SHP77 treated with DMSO at 0.1 percent for 48 hours (cell line): ENCODE data around the gene GABRB1.

ENCODE experiments used
- DNase-seq: peaks from one replicate; lab custom pipeline; 2025; lab: John Stamatoyannopoulos, UW

Gene GABRB1

GRCh38 chr4:47031011-47031678 lies at the start of gene GABRB1:
GABRB1 (plus strand) TSS chr4:47031567.
- no peak for DNase-seq

GRCh38 chr4:46984781-46985180 lies 46.6 kb upstream of the GABRB1 start:
- DNase-seq: no peak

DNA sequence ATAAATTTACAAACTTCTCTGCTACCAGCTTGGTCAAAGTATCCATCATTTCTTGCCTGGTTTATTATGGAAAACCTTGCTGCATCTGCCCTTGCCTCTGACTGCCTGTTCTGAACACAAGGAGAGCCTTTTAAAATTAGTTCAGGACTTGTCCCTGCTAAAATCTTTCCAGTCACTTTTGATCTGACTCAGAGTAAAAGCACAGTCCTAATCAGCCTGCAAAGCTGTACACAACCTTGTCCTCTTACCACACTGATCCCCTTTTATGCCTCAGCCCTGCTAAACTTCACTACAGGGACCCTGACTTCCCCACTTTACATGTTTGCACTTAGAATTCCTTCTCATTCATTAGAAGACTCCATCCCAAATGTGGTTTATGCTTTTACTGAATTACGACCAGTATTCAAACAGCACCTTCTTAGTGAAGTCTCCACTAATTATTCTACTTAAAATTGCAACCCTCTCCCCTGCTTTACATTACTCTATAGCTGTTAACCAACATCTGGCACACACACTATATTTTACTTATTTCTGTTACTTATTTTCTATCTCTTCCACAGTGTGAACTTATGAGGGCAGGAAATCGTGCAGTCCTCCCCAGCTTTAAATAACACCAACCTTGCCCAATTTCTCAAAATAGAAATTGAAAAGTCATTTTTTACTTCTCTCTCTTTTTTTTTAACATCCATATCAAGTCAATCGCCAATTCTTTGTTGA lies 44.3 kb upstream of the GABRB1 start:
- DNase-seq: no peak

DNA sequence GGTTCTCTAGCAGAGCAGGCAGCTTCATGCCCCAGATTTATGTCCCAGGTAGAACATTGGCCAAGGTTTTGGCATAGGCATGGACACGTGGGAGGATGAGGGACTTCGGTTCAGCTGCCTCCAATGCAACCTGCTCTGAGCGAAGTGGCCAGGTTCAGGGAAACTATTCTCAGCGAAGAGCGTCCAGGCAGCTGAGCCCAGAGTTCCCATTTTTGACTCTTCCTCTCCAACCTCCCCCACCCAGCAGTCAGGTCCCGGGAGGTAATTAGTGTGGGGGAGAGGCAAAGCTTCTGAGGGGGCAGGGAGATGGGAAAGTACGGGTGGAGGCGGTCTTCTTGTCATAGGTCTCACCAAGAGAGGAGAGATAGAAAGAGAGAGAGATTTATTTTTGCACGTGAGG lies 39.0 kb upstream of the GABRB1 start:
- no peak for DNase-seq

DNA sequence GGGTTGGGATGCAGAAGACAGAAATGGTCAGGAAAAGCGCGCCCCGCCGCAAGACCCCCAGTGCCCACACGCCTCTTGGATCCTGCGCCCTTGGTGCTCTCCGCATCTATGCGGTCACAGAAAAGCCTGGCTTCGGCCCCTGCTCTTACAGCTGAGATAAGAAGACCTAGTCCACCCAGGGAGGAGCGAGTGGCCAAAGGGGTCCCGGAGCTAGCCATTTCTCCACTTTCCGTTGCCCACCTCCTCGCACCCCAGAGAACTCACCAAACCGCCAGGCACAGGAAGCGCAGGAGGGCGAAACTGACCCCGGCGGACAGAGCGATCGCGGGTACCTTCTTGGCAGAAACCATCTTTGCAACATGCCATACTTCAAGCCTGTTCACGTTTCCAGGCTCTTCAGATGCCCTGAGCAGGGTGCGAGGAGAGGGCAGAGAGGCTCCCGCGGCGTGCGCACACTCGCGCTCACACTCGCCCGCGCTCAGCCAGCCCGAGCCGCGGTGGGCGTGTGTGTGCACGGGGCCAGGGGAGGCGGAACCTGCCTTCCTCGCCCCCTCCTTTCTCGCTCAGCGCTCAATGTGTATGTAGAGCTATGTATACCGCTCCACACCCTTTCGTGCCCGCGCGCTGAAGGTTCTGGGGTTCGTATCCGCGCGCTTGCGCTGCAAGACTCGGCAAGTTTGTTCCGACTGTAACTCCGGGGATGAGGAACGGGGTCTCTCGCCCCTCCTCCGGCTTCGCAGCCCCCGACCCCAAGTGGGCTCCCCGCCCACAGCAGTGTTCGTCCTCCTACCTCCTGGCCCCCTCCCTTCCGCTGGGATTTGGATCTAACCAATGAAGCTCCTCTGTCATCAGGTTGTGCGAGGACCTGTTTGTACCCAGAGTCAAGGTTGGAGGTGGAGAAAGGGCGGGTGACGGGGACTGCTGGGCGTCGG lies 38.0 kb upstream of the GABRB1 start, which contains the start of gene GABRA4:
Gene GABRA4, minus strand, starts transcription at position 507 of the 932 bp plus-strand sequence. Its CDS starts 157 bp downstream, at position 350.
- DNase-seq: no peak

DNA sequence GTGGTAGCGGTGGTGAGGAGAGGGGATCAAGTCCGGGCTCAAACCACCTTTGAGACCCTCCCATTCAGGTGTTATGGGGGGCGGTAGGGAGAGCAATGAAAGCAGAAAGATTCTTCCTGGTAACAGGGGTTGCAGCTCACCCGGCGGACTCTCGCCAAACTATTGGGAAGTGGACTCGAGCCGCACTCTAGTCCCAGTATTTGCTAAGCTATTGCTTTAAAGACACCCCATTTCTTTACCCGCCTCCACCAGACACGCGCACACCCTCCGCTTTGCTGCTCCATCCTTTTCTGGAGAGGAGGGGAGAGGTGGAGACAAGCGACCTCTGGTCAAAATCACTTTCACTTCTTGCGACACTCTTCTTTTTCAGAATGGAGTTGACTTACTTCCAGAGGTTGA lies 37.4 kb upstream of the GABRB1 start:
- DNase-seq: no peak

GRCh38 chr4:46999566-46999965 lies 31.8 kb upstream of the GABRB1 start:
- DNase-seq: no peak

DNA sequence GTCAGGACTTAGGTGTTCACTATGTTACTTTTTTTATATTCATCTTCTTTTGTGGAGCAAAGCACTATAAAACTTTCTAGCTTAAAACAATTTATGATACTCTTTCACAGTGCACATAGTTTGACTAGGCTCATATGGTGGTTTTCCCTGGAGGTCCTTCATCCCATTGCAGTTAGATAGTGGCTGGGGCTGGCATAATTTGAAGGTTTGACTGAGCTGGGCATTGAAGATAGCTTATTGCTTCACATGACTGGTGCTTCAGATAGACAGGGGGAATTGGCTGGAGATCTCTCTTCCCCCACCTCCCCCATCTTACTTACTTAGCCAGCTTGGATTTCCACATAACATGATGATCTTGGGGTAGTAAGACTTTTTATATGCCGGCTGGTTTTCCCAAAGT lies 31.0 kb upstream of the GABRB1 start:
- DNase-seq: no peak

DNA sequence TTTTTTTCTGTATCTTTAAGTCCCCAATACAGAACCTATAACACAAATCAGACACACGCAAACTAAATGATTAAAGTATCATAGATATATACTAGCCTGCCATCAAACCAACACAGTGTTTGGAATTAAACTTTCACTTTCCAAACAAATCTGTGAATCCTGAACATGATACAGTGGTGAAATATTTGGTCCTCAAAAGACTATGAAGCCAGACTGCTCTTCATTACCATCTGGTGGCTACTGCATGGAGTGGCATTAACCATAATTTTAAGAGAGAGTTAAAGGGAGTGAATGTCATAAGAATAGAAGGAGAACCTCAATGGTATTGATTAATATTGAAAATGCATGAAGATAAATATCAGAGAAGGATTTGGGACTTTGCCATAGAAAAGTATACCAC lies 28.8 kb upstream of the GABRB1 start:
- no peak for DNase-seq

- DNase-seq: no peak
These were observed 20.9 kb upstream of the GABRB1 start for GRCh38 chr4:47010347-47010911.

- DNase-seq: no peak
These were observed 20.4 kb upstream of the GABRB1 start for GRCh38 chr4:47010912-47011446.

DNA sequence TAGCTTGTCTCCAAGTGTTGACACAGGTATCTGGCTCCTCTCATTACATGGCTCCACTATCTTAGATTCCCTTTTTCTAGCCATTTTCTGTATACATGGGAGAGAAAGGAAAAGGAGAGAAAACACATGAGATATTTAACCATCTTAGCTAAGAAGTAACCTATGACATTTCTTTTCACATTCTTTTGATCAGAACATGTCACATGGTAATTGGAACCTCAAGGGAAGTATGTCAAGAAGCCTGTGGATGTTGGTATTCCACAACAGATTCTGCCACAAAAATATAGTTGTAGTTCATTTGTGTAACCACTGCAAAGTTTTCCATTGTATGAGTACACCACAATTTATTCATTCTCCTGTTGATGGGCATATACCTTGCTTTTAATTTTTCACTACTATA lies 18.7 kb upstream of the GABRB1 start:
- DNase-seq: no peak

GRCh38 chr4:47013373-47013772 lies 18.0 kb upstream of the GABRB1 start:
- no peak for DNase-seq

DNA sequence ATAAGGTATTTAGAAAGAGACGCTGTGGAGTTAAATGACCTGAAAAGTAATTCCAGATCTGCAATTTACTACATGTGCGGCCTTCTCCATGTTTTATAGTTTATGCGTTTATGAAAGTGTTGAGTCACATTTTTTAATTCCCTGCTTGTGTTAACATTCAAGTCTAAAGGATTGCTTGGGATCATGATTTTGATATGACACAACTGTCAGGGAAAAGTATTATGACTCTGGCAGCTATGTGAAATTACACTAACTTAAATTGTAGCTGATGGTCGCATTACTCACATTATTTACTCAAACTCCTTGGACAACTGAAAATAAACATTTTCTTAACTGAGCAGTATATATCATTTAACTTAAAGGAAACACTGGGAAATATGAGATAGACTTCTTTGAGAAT lies 14.3 kb upstream of the GABRB1 start:
- DNase-seq: no peak

DNA sequence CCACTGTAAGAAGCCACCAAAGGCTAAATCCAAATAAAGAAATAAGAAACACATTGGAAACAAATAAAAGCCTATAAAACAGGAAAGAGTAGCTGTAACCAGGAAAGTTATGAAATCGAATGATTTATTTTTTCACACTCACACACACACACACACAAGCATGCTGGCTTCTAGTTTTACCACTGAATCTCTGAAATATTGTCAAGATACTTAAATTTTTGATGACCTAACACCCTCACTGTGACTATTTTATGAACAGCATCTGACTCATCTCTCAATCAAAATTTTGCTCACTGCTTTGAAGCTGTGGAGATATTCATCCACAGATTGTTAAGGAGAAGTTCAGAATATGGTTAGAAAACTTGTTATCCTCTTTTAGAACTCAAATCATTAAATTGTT lies 13.9 kb upstream of the GABRB1 start:
- DNase-seq: no peak

DNA sequence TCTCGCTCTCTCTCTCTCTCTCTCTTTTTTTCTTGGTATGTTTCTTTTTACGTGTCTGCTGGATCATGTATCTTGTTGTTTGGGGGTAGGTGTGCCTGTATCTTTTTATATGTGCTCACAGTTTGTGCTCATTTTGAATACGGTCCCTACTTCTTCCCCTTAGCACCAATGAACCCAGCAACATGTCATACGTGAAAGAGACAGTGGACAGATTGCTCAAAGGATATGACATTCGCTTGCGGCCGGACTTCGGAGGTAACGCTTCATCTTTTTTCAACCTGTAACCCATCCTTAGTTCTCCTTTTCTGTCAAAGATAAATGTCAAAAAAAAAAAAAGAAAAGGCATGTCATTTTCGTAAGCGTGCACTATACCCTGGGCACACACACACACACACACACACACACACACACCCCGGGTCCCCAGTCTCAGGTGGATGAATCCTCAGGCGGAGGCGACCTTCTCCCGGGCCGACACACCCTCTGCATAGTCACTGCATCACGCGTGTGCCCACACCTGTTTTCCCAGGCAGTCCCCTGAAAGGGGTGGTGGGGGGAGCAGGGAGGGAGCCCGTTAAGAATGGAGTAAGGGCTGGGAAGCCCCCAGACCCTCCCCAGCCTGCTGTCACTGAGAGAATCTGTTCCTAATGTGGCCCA lies 511 bp downstream of the GABRB1 start:
- DNase-seq: no peak

DNA sequence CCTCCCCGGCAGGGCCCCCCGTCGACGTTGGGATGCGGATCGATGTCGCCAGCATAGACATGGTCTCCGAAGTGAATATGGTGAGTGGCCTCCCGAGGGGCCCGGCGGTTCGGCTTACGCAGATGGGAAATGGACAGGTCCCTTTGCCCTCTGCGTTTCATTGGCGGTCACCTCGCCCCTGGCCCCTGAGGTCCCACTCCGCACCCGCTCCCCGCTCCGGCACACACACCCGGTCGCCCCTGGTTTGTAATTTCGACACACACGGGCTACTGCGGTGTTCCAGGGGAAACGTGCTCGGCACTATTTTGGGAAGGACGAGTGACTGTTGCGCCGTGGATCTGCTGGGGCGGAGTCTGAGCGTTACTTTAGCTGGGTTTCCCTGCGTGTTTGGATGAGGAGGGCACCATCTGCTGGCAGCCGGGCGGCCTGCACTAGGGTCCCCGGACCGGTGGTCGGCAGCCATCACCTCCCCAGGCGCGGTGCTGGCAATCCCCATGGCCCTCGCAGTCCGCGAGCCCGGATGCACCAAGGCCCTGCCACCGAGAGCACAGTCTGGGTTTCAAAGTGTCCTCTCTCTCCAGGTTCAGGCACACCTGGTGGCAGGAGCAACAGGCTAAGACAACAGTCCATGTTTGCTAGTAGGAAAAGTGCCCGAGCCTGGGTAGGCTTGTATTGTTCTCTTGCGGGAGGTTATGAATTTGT lies 1.2 kb downstream of the GABRB1 start:
- no peak for DNase-seq

- DNase-seq: no peak
These were observed 6.9 kb downstream of the GABRB1 start for GRCh38 chr4:47038263-47038662.

DNA sequence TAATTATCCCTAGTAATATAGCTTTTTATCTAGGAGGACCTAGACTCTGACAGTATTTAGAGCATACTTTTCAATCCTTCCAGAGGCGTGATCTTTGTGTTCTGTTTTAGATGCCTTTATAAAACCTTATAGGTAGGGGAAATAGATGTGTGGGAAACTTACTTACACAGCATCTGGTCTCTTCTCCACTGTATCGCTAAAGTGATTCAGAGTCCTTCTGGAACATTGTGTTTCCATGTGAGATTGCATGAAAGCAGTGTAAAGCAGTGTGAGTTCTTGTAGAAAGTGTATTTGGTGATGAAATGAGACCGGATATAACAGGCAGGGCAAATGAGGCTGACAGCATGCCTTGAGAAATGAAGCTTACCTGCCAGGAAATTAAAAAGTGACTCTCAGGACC lies 9.5 kb downstream of the GABRB1 start:
- no peak for DNase-seq

DNA sequence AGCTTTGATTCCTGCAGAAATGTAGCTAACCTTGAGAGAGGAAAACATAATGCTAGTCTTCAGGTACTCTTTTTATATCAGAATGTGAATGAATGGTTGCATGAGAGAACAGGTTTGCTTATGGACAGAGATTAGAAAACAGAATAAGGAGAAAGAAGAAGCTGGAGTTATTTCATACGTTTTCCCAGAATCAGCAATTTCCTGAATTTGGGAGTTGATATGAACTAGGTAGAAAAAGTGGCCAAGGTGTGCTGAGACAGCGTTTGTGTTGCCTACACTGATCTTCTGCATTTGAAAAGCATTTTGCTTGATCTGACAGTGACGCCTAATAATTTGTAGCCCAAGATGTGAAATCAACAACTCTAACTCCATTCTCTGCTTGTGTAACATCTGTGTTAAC lies 12.5 kb downstream of the GABRB1 start:
- DNase-seq: no peak

GRCh38 chr4:47045261-47045660 lies 13.9 kb downstream of the GABRB1 start:
- DNase-seq: no peak
